ENCODE data around the gene COG2. TPM values are rescaled to one million over a fixed set of nuclear protein-coding genes. Genes with fewer than 3 reads are reported as not detected.
"Not testable (repeated sequence)": the region's sequence is repeated elsewhere in the genome, so short reads cannot be mapped to it uniquely, and the experiment has no call there.

The COG2 gene, protein sequence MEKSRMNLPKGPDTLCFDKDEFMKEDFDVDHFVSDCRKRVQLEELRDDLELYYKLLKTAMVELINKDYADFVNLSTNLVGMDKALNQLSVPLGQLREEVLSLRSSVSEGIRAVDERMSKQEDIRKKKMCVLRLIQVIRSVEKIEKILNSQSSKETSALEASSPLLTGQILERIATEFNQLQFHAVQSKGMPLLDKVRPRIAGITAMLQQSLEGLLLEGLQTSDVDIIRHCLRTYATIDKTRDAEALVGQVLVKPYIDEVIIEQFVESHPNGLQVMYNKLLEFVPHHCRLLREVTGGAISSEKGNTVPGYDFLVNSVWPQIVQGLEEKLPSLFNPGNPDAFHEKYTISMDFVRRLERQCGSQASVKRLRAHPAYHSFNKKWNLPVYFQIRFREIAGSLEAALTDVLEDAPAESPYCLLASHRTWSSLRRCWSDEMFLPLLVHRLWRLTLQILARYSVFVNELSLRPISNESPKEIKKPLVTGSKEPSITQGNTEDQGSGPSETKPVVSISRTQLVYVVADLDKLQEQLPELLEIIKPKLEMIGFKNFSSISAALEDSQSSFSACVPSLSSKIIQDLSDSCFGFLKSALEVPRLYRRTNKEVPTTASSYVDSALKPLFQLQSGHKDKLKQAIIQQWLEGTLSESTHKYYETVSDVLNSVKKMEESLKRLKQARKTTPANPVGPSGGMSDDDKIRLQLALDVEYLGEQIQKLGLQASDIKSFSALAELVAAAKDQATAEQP
- 20.4 TPM for total RNA-seq
- long read RNA-seq, transcript COG2-202 (18 exons, 2,921 nt): major isoform, 40 of 58 reads
- long read RNA-seq, partial matches to known transcripts: 5 of 58 reads
- long read RNA-seq, other reads (novel, unspliced or antisense): 12 of 58 reads

- peak; percentile 97 for DNase-seq (ENCODE audit: low spot score)
Observed at GRCh38 chr1:230642263-230642959, at the start of gene COG2. Gene COG2 (plus strand): TSS chr1:230642481. CDS start chr1:230642607, 126 bp downstream.

DNA sequence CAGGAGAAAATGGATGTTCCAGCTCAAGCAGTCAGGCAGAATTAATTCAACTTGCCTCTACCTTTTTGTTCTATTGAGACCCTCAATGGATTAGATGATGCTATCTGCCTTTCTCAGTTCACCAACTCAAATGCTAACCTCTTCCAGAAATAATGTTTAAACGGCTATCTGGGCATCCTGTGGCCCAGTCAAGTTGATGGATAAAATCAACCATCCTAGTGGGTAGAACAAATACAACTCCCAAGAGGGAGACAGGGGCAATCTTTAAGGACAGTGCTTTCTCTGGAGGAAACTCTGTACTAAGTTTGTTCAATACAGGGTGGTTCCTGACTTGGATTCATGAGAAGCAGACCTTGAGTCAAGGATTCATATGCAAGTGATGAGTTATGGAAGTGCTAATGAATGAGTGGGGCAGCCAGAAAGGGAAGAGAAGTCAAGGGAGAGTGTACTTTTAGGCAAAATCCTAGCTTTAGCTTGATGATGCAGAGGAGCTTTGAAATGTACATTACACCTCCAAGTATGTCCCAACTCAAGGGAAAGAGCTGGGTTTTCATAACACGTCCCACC, 49.4 kb upstream of the COG2 start:
- no peak for DNase-seq (ENCODE audit: low spot score)

DNA sequence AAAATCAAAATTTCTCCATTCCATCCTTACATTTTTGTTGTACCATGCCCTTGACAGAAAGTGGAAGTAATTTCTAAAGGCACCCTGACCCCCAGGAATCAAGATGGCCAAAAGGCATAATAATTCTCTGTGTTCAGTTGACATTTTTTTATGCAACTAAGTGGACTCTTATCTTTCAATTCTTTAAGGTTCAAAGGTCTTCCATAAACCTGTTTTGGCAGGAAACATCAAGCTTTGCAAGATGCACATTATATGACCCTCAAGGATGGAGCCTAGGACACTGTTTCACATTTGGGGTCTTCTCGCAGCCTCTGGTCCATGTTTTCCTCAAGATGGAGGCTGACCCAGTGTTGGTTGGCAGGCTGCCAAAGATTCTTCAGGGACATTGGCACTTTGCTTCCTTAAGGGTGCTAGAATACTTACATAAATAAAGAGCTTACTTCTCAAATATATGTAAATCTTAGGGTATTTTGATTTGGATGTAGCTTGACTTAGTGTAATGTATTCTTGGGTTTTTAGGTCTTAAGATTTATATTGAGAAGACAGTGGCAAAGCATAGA, 48.0 kb upstream of the COG2 start:
- no peak for DNase-seq (ENCODE audit: low spot score)

- DNase-seq (ENCODE audit: low spot score): no peak
Observed at GRCh38 chr1:230595181-230595580, 47.1 kb upstream of the COG2 start.

DNA sequence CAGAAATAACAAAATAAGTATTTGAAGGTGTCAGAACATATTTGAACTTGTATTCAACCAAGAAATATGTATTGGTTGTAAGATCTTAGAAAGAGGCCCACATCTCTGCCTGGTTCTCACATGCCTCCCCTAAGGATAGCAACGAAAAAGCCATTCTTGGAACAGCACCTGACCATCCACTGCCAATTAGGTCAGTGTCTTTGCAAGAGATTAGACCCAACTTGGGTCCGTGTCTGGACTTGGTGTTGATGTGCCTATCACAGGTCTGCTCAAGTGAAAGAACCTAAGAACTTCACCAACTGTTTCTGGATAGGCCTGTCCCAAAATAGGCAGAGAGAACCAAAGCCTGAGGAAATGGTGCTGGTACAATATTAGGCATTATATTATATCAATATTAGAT, 46.0 kb upstream of the COG2 start:
- DNase-seq (ENCODE audit: low spot score): no peak

DNA sequence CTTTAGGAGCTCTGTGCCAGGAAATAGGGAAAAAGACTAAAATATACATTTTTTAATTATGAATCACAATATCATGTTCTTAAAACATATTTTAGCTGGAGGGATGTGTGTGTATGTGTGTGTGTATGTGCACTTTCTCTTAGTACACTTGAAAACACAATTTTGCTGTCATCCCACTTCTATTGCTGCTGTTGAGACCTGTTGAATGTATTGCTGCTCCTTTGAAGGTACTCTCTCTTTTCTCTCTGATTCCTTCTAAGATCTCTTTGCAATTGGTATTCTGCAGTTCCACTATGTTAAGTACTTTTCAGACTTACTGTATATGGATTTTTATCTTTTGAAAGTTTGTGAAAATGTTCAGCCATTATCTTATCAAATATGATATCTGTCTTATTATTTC, 43.5 kb upstream of the COG2 start:
- no peak for DNase-seq (ENCODE audit: low spot score)

GRCh38 chr1:230599926-230600656, 42.2 kb upstream of the COG2 start:
- DNase-seq (ENCODE audit: low spot score): no peak

DNA sequence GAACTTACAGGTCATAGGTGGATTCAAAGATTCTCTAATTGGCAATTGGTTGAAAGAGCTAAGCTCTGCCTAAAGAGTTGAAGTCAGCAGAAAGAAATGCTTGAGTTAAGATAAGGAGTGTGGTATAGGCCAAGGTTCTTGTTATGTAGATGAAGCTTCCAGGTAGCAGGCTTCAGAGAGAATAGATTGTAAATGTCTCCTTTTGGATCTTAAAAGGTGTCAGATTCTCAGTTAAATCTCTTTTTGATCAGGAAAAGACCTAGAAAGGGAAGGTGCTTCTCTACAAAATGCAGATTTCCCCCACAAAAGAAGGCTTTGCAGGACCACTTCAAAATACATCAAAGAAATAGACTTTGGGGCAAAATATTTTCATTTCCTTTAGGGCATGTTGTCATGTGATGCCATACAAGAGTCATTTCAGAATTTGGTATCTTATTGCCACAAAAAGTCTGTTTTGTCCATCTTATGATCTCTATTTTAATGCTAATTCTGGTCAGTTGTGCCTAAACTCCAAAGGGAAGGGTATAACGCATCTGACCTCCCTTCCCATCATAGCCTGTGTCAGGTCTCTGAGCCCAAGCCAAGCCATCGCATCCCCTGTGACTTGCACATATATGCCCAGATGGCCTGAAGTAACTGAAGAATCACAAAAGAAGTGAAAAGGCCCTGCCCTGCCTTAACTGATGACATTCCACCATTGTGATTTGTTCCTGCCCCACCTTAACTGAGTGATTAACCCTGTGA, 41.5 kb upstream of the COG2 start:
- not testable (repeated sequence) for DNase-seq (ENCODE audit: low spot score)

- no peak for DNase-seq (ENCODE audit: low spot score)
Observed at GRCh38 chr1:230609208-230609607, 33.1 kb upstream of the COG2 start.

DNA sequence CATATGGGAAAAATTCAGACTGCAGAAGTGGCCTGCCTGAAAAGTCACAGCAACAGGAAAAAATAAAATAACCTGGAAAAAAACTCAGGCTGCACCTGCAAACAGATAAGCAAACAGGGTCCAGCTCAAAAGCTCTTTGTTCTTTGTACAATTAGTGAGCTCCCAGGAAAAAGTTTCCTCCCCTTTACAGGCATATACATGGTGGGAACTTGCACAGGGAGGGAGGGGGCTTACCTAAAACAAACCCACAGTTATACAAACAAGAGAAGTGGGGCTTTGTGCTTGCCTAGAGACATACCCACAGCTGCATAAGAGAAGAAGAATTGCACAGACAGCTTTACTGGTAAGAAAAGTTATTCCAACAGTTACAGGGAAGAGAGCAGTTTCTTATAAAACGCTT, 31.7 kb upstream of the COG2 start:
- no peak for DNase-seq (ENCODE audit: low spot score)

GRCh38 chr1:230611128-230611877, 31.0 kb upstream of the COG2 start:
- DNase-seq (ENCODE audit: low spot score): no peak

DNA sequence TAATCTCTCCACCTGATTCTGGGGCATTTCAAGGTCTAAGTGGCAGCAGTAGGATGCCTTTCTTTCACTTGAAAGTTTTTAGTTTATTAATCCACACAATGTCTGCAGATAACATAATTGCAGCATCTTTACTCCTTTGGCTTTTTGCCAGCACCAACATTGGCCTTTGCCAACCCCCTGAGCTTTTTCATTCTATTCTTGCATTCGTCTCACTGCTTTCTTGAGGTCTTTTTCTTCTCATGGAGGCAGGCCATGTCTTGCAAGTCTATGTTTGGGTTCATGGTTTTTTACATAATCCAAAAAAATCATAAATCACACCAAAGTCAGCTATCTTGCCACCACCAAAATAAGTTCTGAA, 30.4 kb upstream of the COG2 start:
- no peak for DNase-seq (ENCODE audit: low spot score)

GRCh38 chr1:230612651-230613050, 29.6 kb upstream of the COG2 start:
- no peak for DNase-seq (ENCODE audit: low spot score)

GRCh38 chr1:230614121-230614520, 28.2 kb upstream of the COG2 start:
- DNase-seq (ENCODE audit: low spot score): no peak

DNA sequence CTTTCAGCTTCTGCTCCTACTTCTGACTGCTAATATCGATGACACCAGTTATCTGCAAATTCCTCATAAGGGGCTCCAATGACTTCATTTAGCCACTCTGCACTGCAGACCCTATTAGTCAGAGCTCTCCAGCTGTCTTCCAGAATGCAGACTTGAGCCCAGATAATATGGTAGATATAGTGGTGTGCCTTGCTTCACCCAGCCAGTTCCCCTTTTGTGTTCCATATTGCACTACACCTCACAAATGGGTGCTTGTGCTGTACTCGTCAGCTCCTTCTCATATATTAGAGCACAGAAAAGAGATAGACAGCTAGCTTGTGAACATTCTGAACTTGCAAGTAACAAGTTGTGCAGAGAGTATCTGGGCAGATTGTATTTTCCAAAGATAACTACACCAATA, 23.7 kb upstream of the COG2 start:
- DNase-seq (ENCODE audit: low spot score): no peak

GRCh38 chr1:230620649-230621323, 21.5 kb upstream of the COG2 start:
- no peak for DNase-seq (ENCODE audit: low spot score)

GRCh38 chr1:230621324-230622030, 20.8 kb upstream of the COG2 start:
- no peak for DNase-seq (ENCODE audit: low spot score)

GRCh38 chr1:230622151-230622550, 20.1 kb upstream of the COG2 start:
- no peak for DNase-seq (ENCODE audit: low spot score)

Measured in mesenteric fat pad (tissue), 1 donor.